C4-2B (cell line): Measurements from ENCODE around the gene TUBA4B.

Experiments used
- CTCF ChIP-seq: fragments of 450-650 bp; conservative IDR thresholded peaks from 2 replicates; pipeline ENCODE4 v1.5.1; 2017; ENCODE audit warnings: mild to moderate bottlenecking
- ZFX ChIP-seq: fragments of 450-650 bp; IDR thresholded peaks from 2 replicates; pipeline ENCODE4 v1.6.1; 2017

GRCh38 chr2:219243291-219243761 is 9.7 kb upstream of the TUBA4B start:
- TF ChIP-seq CTCF (no peak), ZFX (no peak)
